ENCODE results near the gene NANOS2.
A peak's percentile ranks its signal among the peaks of the same experiment; 100 is the strongest.

Gene NANOS2

DNA sequence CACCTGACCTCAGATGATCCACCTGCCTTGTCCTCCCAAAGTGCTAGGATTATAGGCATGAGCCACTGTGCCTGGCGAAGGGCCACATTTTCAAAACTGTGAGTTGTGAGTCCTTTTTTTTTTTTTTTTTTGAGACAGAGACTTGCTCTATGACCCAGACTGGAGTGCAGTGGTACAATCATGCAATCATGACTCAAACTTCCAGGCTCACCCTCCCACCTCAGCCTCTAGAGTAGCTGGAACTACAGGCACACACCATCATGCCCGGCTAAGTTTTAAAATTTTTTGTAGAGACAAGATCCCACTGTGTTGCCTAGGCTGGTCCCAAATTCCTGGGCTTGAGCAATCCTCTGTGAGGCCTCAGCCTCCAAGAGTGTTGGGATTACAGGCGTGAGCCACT is 8.4 kb downstream of the NANOS2 start:
- peaks cover 6 to 12% of the 10 kb centered on the region in 2 donors for H3K4me1 ChIP-seq (ENCODE audit: control insufficient read depth in 2 of 2, insufficient read depth in 2 of 2, low read length in 2 of 2)
- H3K9me3 ChIP-seq (ENCODE audit: control insufficient read depth in 2 of 2, low read length in 2 of 2) = no peaks in the 10 kb centered on the region
- peaks cover 0 to 2% of the 10 kb centered on the region in 2 donors for H3K27me3 ChIP-seq (ENCODE audit: control insufficient read depth in 2 of 2, insufficient read depth in 2 of 2, low read length in 2 of 2)
- no peak overlapping the region for H3K27ac ChIP-seq (ENCODE audit: low read depth in 2 of 2, low read length in 2 of 2)
- H3K36me3 ChIP-seq (ENCODE audit: control insufficient read depth in 2 of 2, insufficient read depth in 2 of 2, low read length in 2 of 2) = no peaks in the 10 kb centered on the region
- no peak overlapping the region for H3K4me3 ChIP-seq (ENCODE audit: low read length in 2 of 2)
- no peak overlapping the region for H3K9ac ChIP-seq (ENCODE audit: low read depth in 1 of 2, low read length in 2 of 2)

DNA sequence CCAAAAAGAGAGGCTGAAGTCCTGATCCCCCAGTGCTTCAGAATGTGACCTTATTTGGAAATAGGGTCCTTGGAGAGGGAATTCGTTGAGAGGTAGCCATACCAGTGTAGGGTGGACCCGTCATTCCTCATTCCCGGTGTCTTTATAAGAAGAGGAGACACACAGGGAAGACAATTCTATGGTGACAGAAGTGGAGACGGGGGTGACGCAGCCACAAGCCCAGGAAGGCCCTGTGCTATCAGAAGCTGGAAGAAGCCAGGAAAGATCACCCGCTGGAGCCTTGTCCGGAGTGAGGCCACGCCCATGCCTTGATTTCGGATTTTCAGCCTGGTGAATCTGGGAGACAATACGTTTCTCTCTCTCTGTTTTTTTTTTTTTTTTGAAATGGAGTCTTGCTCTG is 9.6 kb downstream of the NANOS2 start:
- no peaks in the 10 kb centered on the region for H3K27me3 ChIP-seq (ENCODE audit: control insufficient read depth in 2 of 2, insufficient read depth in 2 of 2, low read length in 2 of 2)
- H3K4me1 ChIP-seq (ENCODE audit: control insufficient read depth in 2 of 2, insufficient read depth in 2 of 2, low read length in 2 of 2) = peaks cover 14 to 15% of the 10 kb centered on the region in 2 donors
- no peaks in the 10 kb centered on the region for H3K9me3 ChIP-seq (ENCODE audit: control insufficient read depth in 2 of 2, low read length in 2 of 2)
- H3K4me3 ChIP-seq (ENCODE audit: low read length in 2 of 2) = no peak overlapping the region
- no peaks in the 10 kb centered on the region for H3K36me3 ChIP-seq (ENCODE audit: control insufficient read depth in 2 of 2, insufficient read depth in 2 of 2, low read length in 2 of 2)
- no peak overlapping the region for H3K9ac ChIP-seq (ENCODE audit: low read depth in 1 of 2, low read length in 2 of 2)
- no peak overlapping the region for H3K27ac ChIP-seq (ENCODE audit: low read depth in 2 of 2, low read length in 2 of 2)

DNA sequence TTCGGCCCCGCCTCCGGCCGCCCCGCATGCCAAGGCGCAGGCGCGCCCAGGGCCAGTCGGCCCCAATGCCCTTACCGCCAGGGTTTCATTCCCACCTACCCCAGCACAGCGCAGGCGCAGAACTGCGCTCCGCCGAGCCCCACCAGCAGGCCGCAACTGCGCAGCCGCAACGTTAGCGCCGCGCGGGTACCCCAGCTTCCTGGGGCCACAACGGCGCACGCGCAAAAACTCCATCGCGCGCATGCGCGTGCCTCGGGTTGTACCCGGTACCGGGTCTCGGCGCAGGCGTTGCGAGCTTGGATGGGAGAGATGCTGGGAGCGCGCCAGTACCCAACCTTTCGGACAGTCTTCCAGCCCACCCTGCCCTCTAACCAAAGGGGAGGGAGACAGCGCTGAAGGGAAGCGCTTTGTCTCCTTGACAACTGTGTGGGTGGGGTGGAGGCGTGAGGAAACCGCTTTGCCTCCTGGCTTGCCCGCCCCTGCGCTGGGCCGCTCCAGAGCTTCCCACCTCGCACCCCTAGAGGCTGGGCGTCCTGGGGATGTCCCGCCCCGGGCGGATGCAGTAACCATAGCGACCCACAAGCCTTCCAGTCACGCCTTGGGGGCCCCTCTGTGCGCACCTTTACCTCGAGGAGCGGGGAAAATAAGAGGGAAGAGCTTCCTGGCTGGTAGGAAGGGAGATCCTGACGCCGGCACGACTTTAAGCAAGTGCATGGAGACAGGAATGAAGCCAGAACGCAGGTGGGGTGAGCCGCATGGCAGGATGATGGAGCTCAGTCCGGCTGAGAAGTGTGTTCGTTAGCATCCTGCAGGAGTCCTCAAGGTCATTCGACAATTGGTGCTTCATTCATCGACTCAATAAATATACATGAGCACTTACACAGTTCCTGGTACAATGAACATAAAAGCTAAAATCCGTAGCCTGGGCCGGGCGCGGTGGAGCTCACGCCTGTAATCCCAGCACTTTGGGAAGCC is 11.6 kb downstream of the NANOS2 start:
- H3K27me3 ChIP-seq (ENCODE audit: control insufficient read depth in 2 of 2, insufficient read depth in 2 of 2, low read length in 2 of 2) = no peaks in the 10 kb centered on the region
- H3K4me1 ChIP-seq (ENCODE audit: control insufficient read depth in 2 of 2, insufficient read depth in 2 of 2, low read length in 2 of 2) = peaks cover 14 to 15% of the 10 kb centered on the region in 2 donors
- peaks cover 4 to 12% of the 10 kb centered on the region in 2 donors for H3K36me3 ChIP-seq (ENCODE audit: control insufficient read depth in 2 of 2, insufficient read depth in 2 of 2, low read length in 2 of 2)
- H3K9ac ChIP-seq (ENCODE audit: low read depth in 1 of 2, low read length in 2 of 2) = peak overlapping the region; percentile 69 to 82
- no peaks in the 10 kb centered on the region for H3K9me3 ChIP-seq (ENCODE audit: control insufficient read depth in 2 of 2, low read length in 2 of 2)
- H3K4me3 ChIP-seq (ENCODE audit: low read length in 2 of 2) = peak overlapping the region; percentile 87 to 92
- peak overlapping the region; percentile 72 to 77 for H3K27ac ChIP-seq (ENCODE audit: low read depth in 2 of 2, low read length in 2 of 2)

DNA sequence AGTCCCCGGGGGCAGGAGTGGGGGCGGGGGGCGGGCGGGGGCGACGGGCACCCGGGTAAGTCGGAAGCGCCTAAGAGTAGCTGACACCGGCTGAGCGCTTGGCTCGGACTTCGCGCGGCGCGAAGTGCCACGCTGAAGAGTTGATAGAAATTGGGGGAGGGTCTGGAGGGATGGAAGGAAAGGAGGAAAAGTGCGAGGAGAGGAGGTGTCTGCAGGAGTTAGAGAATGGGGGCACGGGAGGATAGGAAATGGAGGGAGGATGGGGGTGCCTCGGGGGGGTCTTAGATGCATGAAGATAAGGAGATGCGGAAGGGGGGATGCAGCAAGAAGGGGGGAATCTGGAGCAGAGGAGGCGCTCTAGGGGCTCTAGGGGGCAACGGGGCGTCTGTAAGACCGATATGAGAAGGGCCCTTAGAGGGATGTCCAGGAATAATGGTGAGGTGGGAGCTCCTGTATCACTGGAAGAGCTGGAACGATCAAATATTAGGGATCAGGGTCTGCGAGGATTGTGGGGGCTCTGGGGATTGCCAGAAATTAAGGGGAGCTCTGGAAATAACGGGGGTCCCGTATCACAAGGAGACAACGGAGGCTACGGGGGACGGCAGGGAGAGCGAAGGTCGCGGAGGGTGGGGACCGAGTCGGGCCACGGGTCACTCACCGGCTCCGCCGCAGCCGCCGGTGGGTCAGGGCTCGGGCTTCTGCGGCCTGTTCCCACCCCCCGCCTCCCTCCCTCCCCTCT is 12.5 kb downstream of the NANOS2 start, which contains the start of gene MYPOP:
Gene MYPOP (minus strand): TSS at position 702 of the 739 bp plus-strand sequence. CDS start 840 bp downstream, outside the sequence.
- no peaks in the 10 kb centered on the region for H3K27me3 ChIP-seq (ENCODE audit: control insufficient read depth in 2 of 2, insufficient read depth in 2 of 2, low read length in 2 of 2)
- H3K27ac ChIP-seq (ENCODE audit: low read depth in 2 of 2, low read length in 2 of 2) = peak within 1 kb of the TSS; percentile 72 to 77
- H3K4me3 ChIP-seq (ENCODE audit: low read length in 2 of 2) = peak within 1 kb of the TSS; percentile 87 to 92
- H3K36me3 ChIP-seq (ENCODE audit: control insufficient read depth in 2 of 2, insufficient read depth in 2 of 2, low read length in 2 of 2) = peaks cover 7 to 17% of the 10 kb centered on the region in 2 donors
- H3K4me1 ChIP-seq (ENCODE audit: control insufficient read depth in 2 of 2, insufficient read depth in 2 of 2, low read length in 2 of 2) = peaks cover 14 to 15% of the 10 kb centered on the region in 2 donors
- H3K9ac ChIP-seq (ENCODE audit: low read depth in 1 of 2, low read length in 2 of 2) = peak within 1 kb of the TSS; percentile 82 to 86
- no peaks in the 10 kb centered on the region for H3K9me3 ChIP-seq (ENCODE audit: control insufficient read depth in 2 of 2, low read length in 2 of 2)

DNA sequence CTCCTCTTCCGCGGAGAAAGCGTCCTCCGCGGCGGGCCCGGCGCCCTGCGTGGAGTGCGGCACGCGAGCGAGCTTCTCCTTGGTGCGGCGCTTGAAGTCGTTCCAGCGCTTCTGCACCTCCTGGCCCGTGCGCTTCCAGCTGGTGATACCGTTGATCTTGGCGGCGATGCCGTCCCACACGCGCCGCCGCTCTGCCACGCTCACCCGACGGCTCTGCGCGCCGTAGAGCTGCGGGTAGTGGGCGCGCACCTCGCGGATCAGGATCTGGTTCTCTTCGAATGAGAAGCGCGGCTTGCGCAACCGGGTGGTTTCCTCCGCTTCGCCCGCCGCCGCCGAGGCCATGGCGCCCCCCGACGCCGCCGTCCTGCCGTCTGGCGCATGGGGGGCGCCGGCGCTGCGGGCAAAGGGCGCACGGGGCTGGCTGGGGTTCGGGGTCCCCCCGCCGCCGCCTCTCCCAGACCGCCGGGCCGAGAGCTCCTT is 13.1 kb downstream of the NANOS2 start:
- H3K4me3 ChIP-seq (ENCODE audit: low read length in 2 of 2) = peak overlapping the region; percentile 60 to 80
- H3K9ac ChIP-seq (ENCODE audit: low read depth in 1 of 2, low read length in 2 of 2) = peak overlapping the region in 1 of 2 donors; percentile 27
- H3K27ac ChIP-seq (ENCODE audit: low read depth in 2 of 2, low read length in 2 of 2) = no peak overlapping the region
- no peaks in the 10 kb centered on the region for H3K27me3 ChIP-seq (ENCODE audit: control insufficient read depth in 2 of 2, insufficient read depth in 2 of 2, low read length in 2 of 2)
- H3K36me3 ChIP-seq (ENCODE audit: control insufficient read depth in 2 of 2, insufficient read depth in 2 of 2, low read length in 2 of 2) = peaks cover 8 to 17% of the 10 kb centered on the region in 2 donors
- no peaks in the 10 kb centered on the region for H3K9me3 ChIP-seq (ENCODE audit: control insufficient read depth in 2 of 2, low read length in 2 of 2)
- peaks cover 14 to 15% of the 10 kb centered on the region in 2 donors for H3K4me1 ChIP-seq (ENCODE audit: control insufficient read depth in 2 of 2, insufficient read depth in 2 of 2, low read length in 2 of 2)

DNA sequence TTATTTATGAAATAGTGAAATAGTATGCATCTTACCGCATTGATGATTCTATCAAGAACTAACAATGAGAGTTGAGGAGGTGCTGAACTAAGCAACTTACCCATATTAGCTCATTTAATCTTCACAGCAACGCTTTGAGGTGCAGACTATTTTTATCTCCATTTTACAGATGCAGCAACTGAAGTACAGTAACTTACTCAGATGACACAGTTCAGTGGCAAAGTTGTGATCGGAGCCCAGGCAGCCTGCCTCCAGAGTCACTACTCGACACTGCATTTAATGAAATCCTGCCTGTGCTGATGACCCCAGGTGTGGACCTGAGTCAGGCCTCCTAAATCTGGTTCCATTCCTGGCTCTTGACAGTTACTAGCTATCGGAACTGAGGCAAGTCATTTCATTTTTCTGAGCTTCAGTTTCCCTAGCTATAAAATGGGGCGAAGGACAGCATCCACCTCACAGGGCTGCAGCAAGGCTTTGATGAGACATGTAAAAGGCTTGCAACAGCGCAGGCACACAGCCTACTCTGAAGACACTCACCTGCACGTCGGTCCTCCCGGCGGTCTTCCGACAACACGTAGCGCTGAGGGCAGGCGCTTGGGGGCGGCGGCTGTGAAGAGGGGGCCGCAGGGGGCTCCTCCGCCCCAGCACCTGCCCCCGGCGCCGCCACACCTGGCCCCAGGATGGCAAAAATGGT is 13.7 kb downstream of the NANOS2 start:
- Histone ChIP-seq H3K27ac (ENCODE audit: low read depth in 2 of 2, low read length in 2 of 2) (no peak overlapping the region), H3K4me3 (ENCODE audit: low read length in 2 of 2) (peak overlapping the region in 1 of 2 donors; percentile 32), H3K4me1 (ENCODE audit: control insufficient read depth in 2 of 2, insufficient read depth in 2 of 2, low read length in 2 of 2) (peaks cover 14 to 15% of the 10 kb centered on the region in 2 donors), H3K9ac (ENCODE audit: low read depth in 1 of 2, low read length in 2 of 2) (no peak overlapping the region), H3K9me3 (ENCODE audit: control insufficient read depth in 2 of 2, low read length in 2 of 2) (no peaks in the 10 kb centered on the region), H3K36me3 (ENCODE audit: control insufficient read depth in 2 of 2, insufficient read depth in 2 of 2, low read length in 2 of 2) (peaks cover 8 to 17% of the 10 kb centered on the region in 2 donors), H3K27me3 (ENCODE audit: control insufficient read depth in 2 of 2, insufficient read depth in 2 of 2, low read length in 2 of 2) (no peaks in the 10 kb centered on the region)

DNA sequence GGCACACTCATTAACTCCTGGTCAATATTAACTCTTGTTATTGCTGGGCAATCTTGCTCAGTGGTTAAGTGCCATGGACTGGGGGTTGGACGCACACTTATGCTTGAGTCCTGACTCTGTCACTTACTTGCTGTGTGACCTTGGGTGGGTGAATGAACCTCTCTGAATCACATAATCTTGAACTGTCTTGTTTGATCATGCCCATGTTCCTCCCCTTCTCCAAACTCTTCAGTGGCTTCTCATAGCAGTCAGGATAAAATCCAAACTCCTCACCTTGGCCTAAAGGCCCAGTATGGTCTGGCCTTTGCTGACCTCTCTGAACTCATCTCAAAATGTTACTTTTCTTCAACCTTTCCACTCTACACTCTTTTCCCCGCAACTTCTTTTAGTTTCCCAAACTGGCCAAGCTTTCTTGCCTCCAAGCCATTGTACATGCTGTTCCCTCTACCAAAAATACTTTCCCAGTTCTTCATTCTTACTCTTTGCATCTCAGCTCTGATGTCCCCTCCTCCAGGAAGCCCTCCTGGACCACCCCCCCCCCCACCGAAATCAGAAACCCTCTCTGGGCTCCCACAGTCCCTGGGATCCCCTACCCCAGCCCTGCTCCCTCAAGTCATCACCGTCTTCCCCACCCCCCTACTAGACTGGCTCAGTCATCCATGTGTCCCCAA is 14.5 kb downstream of the NANOS2 start:
- H3K27ac ChIP-seq (ENCODE audit: low read depth in 2 of 2, low read length in 2 of 2) = no peak overlapping the region
- H3K36me3 ChIP-seq (ENCODE audit: control insufficient read depth in 2 of 2, insufficient read depth in 2 of 2, low read length in 2 of 2) = peaks cover 9 to 24% of the 10 kb centered on the region in 2 donors
- no peaks in the 10 kb centered on the region for H3K9me3 ChIP-seq (ENCODE audit: control insufficient read depth in 2 of 2, low read length in 2 of 2)
- H3K9ac ChIP-seq (ENCODE audit: low read depth in 1 of 2, low read length in 2 of 2) = no peak overlapping the region
- H3K4me1 ChIP-seq (ENCODE audit: control insufficient read depth in 2 of 2, insufficient read depth in 2 of 2, low read length in 2 of 2) = peaks cover 14 to 15% of the 10 kb centered on the region in 2 donors
- H3K27me3 ChIP-seq (ENCODE audit: control insufficient read depth in 2 of 2, insufficient read depth in 2 of 2, low read length in 2 of 2) = no peaks in the 10 kb centered on the region
- no peak overlapping the region for H3K4me3 ChIP-seq (ENCODE audit: low read length in 2 of 2)

DNA sequence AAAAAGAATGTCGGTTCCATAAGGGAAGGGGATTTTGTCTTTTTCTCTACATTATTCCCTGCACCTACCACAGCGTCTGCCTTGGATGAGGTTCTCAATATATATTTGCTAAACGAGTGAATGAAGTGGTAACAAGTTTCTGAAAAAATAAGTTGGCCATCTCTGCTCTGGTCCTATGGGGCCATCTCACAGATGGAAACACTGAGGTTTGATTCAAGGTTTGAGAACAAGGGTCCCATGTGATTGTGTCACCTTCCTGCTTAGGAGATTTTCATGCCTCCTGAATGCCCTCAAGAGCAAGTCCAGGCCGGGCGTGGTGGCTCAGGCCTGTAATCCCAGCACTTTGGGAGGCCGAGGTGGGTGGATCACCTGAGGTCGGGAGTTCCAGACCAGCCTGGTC is 15.3 kb downstream of the NANOS2 start:
- Histone ChIP-seq H3K36me3 (ENCODE audit: control insufficient read depth in 2 of 2, insufficient read depth in 2 of 2, low read length in 2 of 2) (peaks cover 11 to 27% of the 10 kb centered on the region in 2 donors), H3K9me3 (ENCODE audit: control insufficient read depth in 2 of 2, low read length in 2 of 2) (no peaks in the 10 kb centered on the region), H3K4me1 (ENCODE audit: control insufficient read depth in 2 of 2, insufficient read depth in 2 of 2, low read length in 2 of 2) (peaks cover 14 to 15% of the 10 kb centered on the region in 2 donors), H3K9ac (ENCODE audit: low read depth in 1 of 2, low read length in 2 of 2) (no peak overlapping the region), H3K27ac (ENCODE audit: low read depth in 2 of 2, low read length in 2 of 2) (no peak overlapping the region), H3K4me3 (ENCODE audit: low read length in 2 of 2) (no peak overlapping the region), H3K27me3 (ENCODE audit: control insufficient read depth in 2 of 2, insufficient read depth in 2 of 2, low read length in 2 of 2) (no peaks in the 10 kb centered on the region)

DNA sequence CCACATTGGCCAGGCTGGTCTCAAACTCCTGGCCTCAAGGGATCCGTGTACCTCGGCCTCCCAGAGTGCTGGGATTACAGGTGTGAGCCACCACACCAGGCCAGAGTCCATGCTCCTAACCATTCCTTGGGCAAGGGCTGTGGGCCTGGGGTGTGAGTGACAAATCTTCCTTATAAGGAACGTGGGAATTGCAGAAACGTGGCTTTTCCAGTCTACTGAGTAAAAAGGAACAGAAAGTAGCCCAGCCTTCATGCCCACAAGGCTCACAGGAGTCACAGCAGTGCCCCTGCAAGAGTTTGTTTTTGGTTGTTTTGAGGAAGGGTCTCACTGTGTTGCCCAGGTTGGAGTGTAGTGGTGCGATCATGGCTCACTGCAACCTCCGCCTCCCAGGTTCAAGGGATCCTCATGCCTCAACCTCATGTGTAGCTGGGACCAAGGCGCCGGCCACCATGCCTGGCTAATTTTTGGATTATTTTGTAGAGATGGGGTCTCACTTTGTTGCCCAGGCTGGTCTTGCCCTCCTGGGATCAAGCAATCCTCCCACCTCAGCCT is 17.2 kb downstream of the NANOS2 start:
- H3K27ac ChIP-seq (ENCODE audit: low read depth in 2 of 2, low read length in 2 of 2) = no peak overlapping the region
- no peak overlapping the region for H3K9ac ChIP-seq (ENCODE audit: low read depth in 1 of 2, low read length in 2 of 2)
- H3K27me3 ChIP-seq (ENCODE audit: control insufficient read depth in 2 of 2, insufficient read depth in 2 of 2, low read length in 2 of 2) = no peaks in the 10 kb centered on the region
- H3K4me1 ChIP-seq (ENCODE audit: control insufficient read depth in 2 of 2, insufficient read depth in 2 of 2, low read length in 2 of 2) = peaks cover 6 to 9% of the 10 kb centered on the region in 2 donors
- H3K36me3 ChIP-seq (ENCODE audit: control insufficient read depth in 2 of 2, insufficient read depth in 2 of 2, low read length in 2 of 2) = peaks cover 11 to 27% of the 10 kb centered on the region in 2 donors
- H3K4me3 ChIP-seq (ENCODE audit: low read length in 2 of 2) = no peak overlapping the region
- H3K9me3 ChIP-seq (ENCODE audit: control insufficient read depth in 2 of 2, low read length in 2 of 2) = no peaks in the 10 kb centered on the region
